B cell (primary cell): ENCODE results near the gene KPRP. TPM values are rescaled to one million over a fixed set of nuclear protein-coding genes. Genes with fewer than 3 reads are reported as not detected.

Experiments
- ATAC-seq: fragments of 200-7000 bp; cut with Tn5 transposase; one replicate; pipeline ENCODE4 v1.10.0; 2021; ENCODE audit warnings: low read depth, mild to moderate bottlenecking, moderate number of reproducible peaks, moderate library complexity
- CTCF ChIA-PET: fragments of 350-600 bp; sonication (Branson Sonifier 250); formaldehyde crosslinking; loops from one replicate; lab custom pipeline; 2021; ENCODE audit warnings: antibody characterized with exemption, inconsistent platforms; lab: Charles Lee
- POLR2A ChIA-PET: fragments of 350-600 bp; sonication (Branson Sonifier 250); formaldehyde crosslinking; loops from one replicate; lab custom pipeline; 2021; ENCODE audit warnings: antibody characterized with exemption; lab: Charles Lee
- DNase-seq: peaks from one replicate; pipeline ENCODE4 v3.0.0; 2013
- H2AFZ ChIP-seq: 2 replicates; pipeline ENCODE4 v1.6.1; 2012; ENCODE audit warnings: mild to moderate bottlenecking, low read depth, low read length; ENCODE audit not compliant: insufficient read depth, poor library complexity, severe bottlenecking
- H3K27ac ChIP-seq, 2 donors: 1 replicate in 1 of 2; 2 replicates in 1 of 2; pipeline ENCODE4 v1.5.1; 2012 to 2013; ENCODE audit warnings: low read length in 2 of 2, mild to moderate bottlenecking in 2 of 2, moderate library complexity in 1 of 2
- H3K27me3 ChIP-seq, 4 experiments: fragments of 200-600 bp in 1 of 4; sonication (generic) in 1 of 4; replicated peaks in 1 of 4; 1 replicate in 2 of 4; 2 replicates in 2 of 4; pipeline versions ENCODE4 v1.6.1 to v1.7.0; 2013 to 2016; ENCODE audit warnings: low read length in 3 of 4, mild to moderate bottlenecking in 2 of 4, mixed read lengths in 1 of 4, moderate library complexity in 1 of 4; ENCODE audit not compliant: insufficient read depth in 4 of 4, control insufficient read depth in 3 of 4; ENCODE audit errors: control extremely low read depth in 1 of 4
- H3K36me3 ChIP-seq, 2 experiments: replicated peaks in 1 of 2; 1 replicate in 1 of 2; 2 replicates in 1 of 2; pipeline versions ENCODE4 v1.6.1 to v1.7.1; 2013; ENCODE audit warnings: low read length in 1 of 2; ENCODE audit not compliant: insufficient read depth in 2 of 2, control insufficient read depth in 1 of 2; ENCODE audit errors: control extremely low read depth in 1 of 2, extremely low read depth in 1 of 2
- H3K4me1 ChIP-seq, 2 donors: fragments of 200-600 bp in 1 of 2; sonication (generic) in 1 of 2; 1 replicate in 1 of 2; 2 replicates in 1 of 2; pipeline versions ENCODE4 v1.5.1 to v1.6.1; 2013 to 2017; ENCODE audit warnings: low read length in 2 of 2; ENCODE audit not compliant: control insufficient read depth in 2 of 2, insufficient read depth in 2 of 2
- H3K4me2 ChIP-seq: replicated peaks from 2 replicates; pipeline ENCODE3; 2012; ENCODE audit warnings: mild to moderate bottlenecking, low read depth, low read length; ENCODE audit not compliant: poor library complexity, severe bottlenecking
- H3K4me3 ChIP-seq, 5 experiments: fragments of 200-600 bp in 1 of 5; sonication (generic) in 1 of 5; 1 replicate in 3 of 5; 2 replicates in 2 of 5; pipeline versions ENCODE4 v1.5.1 to v1.7.0; 2011 to 2016; ENCODE audit warnings: low read length in 4 of 5, mild to moderate bottlenecking in 4 of 5, low read depth in 2 of 5, control low read depth in 1 of 5, moderate library complexity in 1 of 5; ENCODE audit not compliant: insufficient read depth in 1 of 5; ENCODE audit errors: control extremely low read depth in 1 of 5, extremely low read depth in 1 of 5
- H3K79me2 ChIP-seq: fragments of 200-600 bp; sonication (generic); one replicate; pipeline ENCODE4 v1.6.0; 2016; ENCODE audit warnings: low read length; ENCODE audit not compliant: control insufficient read depth, insufficient read depth
- H3K9ac ChIP-seq: fragments of 200-600 bp; sonication (generic); 2 replicates; pipeline ENCODE4 v1.6.1; 2017; ENCODE audit warnings: mild to moderate bottlenecking, low read length, moderate library complexity
- H3K9me3 ChIP-seq, 3 donors: one replicate each; pipeline versions ENCODE4 v1.6.1 to v1.7.1; 2013; ENCODE audit warnings: low read length in 2 of 3; ENCODE audit not compliant: control insufficient read depth in 2 of 3, insufficient read depth in 1 of 3; ENCODE audit errors: control extremely low read depth in 1 of 3
- H4K20me1 ChIP-seq: 2 replicates; pipeline ENCODE4 v1.6.0; 2012; ENCODE audit warnings: mild to moderate bottlenecking, low read length; ENCODE audit not compliant: insufficient read depth, control insufficient read depth, poor library complexity, severe bottlenecking
- H3K27ac Mint-ChIP-seq: one replicate; pipeline ENCODE4 v1.8.0; 2021; ENCODE audit warnings: mixed read lengths
- H3K27me3 Mint-ChIP-seq: one replicate; pipeline ENCODE4 v1.8.0; 2021; ENCODE audit warnings: mixed read lengths
- H3K4me1 Mint-ChIP-seq: one replicate; pipeline ENCODE4 v1.8.0; 2021; ENCODE audit warnings: mixed read lengths
- H3K4me3 Mint-ChIP-seq: one replicate; pipeline ENCODE4 v1.8.0; 2021; ENCODE audit warnings: mixed read lengths
- H3K9me3 Mint-ChIP-seq: one replicate; pipeline ENCODE4 v1.8.0; 2022; ENCODE audit warnings: mixed read lengths; ENCODE audit not compliant: insufficient read depth
- CTCF ChIP-seq: fragments of 200-600 bp; IDR thresholded peaks from one replicate; pipeline ENCODE4 v1.8.0; 2022; ENCODE audit warnings: antibody characterized with exemption, mild to moderate bottlenecking
- EZH2 ChIP-seq: IDR thresholded peaks from 2 replicates; pipeline ENCODE4 v1.6.1; 2012; ENCODE audit warnings: borderline replicate concordance, low read depth, mild to moderate bottlenecking, moderate library complexity, low read length; ENCODE audit not compliant: insufficient read depth, poor library complexity, severe bottlenecking
- WGBS: methylation state at CpG from one replicate; pipeline ENCODE4 v1.1.5; 2013; ENCODE audit warnings: missing lambda C conversion rate; ENCODE audit not compliant: insufficient coverage; 5-methylcytosine and 5-hydroxymethylcytosine counted together
- intact Hi-C: fragments of 100-400 bp; cut with micrococcal nuclease; formaldehyde crosslinking; loops from one replicate; pipeline ENCODE4 v1.10.0; 2022
- polyA plus RNA-seq: library from polyadenylated mRNA; depleted of rRNA; stranded (reverse); fragments of >200 nt; gene quantifications from 2 replicates; pipeline ENCODE4 v1.2.3, GENCODE V29; 2012
- total RNA-seq, 2 donors: library from RNA; stranded (reverse); fragments of 120-200 nt in 1 of 2; gene quantifications; 1 replicate in 1 of 2; 2 replicates in 1 of 2; pipeline versions ENCODE4 v1.2.3 to v1.2.4, GENCODE V29; 2013 to 2022

Gene KPRP
- total and polyA plus RNA-seq, 2 donors (not counting 1 experiment from before 2014, with no cell fraction given) = not detected

GRCh38 chr1:152743371-152744145, 14.3 kb upstream of the KPRP start:
- H3K4me3 Mint-ChIP-seq = no peak overlapping the region
- no peak overlapping the region for H3K4me3 ChIP-seq
- H3K9ac ChIP-seq = no peak overlapping the region
- H3K4me1 ChIP-seq = no peaks in the 10 kb centered on the region
- no CpG with 5 or more reads among the region's 2 CpGs for WGBS
- no peaks in the 10 kb centered on the region for H3K4me1 Mint-ChIP-seq
- no peaks in the 10 kb centered on the region for H3K9me3 Mint-ChIP-seq
- ChIA-PET POLR2A (no interaction called here), CTCF (no interaction called here)
- H3K27me3 ChIP-seq = peaks cover 0 to 4% (median 0%) of the 10 kb centered on the region in 4 experiments
- no peak overlapping the region for H3K27ac Mint-ChIP-seq
- H3K79me2 ChIP-seq = no peaks in the 10 kb centered on the region
- H2AFZ ChIP-seq = no peak overlapping the region
- H3K27me3 Mint-ChIP-seq = peaks cover 20% of the 10 kb centered on the region
- H3K4me2 ChIP-seq = no peak overlapping the region
- H4K20me1 ChIP-seq = no peaks in the 10 kb centered on the region
- H3K27ac ChIP-seq = no peak overlapping the region
- ATAC-seq (no peak), DNase-seq (no peak)
- H3K9me3 ChIP-seq = no peaks in the 10 kb centered on the region
- intact Hi-C loops = no loop called here
- no peaks in the 10 kb centered on the region for H3K36me3 ChIP-seq
- TF ChIP-seq EZH2 (no peak), CTCF (no peak)

GRCh38 chr1:152745289-152745704, 12.5 kb upstream of the KPRP start:
- no peak overlapping the region for H3K4me2 ChIP-seq
- H3K4me1 ChIP-seq = no peaks in the 10 kb centered on the region
- CTCF ChIA-PET = no interaction called here
- TF ChIP-seq CTCF (no peak), EZH2 (no peak)
- H3K27me3 ChIP-seq = peaks cover 0 to 4% (median 0%) of the 10 kb centered on the region in 4 experiments
- no peak overlapping the region for H3K4me3 ChIP-seq
- WGBS = 97% methylated on average over 3 of the region's 4 CpGs
- Mint-ChIP-seq H3K27ac (no peak overlapping the region), H3K4me3 (no peak overlapping the region), H3K9me3 (no peaks in the 10 kb centered on the region), H3K27me3 (peaks cover 14% of the 10 kb centered on the region), H3K4me1 (no peaks in the 10 kb centered on the region)
- H3K9me3 ChIP-seq = no peaks in the 10 kb centered on the region
- no peak overlapping the region for H3K9ac ChIP-seq
- no peaks in the 10 kb centered on the region for H4K20me1 ChIP-seq
- no peak overlapping the region for H2AFZ ChIP-seq
- DNase-seq = no peak
- intact Hi-C loops = no loop called here
- ATAC-seq = no peak
- H3K27ac ChIP-seq = no peak overlapping the region
- POLR2A ChIA-PET = no interaction called here
- H3K36me3 ChIP-seq = no peaks in the 10 kb centered on the region
- no peaks in the 10 kb centered on the region for H3K79me2 ChIP-seq
